NT2/D1 (cell line): ENCODE results near the gene MRPS5.

Source experiments
- DNase-seq: peaks from one replicate; pipeline ENCODE4 v3.0.0-alpha.2; 2011; ENCODE audit warnings: low read depth, low spot score
- H3K27me3 ChIP-seq: 2 replicates; pipeline ENCODE4 v1.6.0; 2011; ENCODE audit warnings: mild to moderate bottlenecking; ENCODE audit not compliant: insufficient read length, insufficient read depth
- H3K36me3 ChIP-seq: 2 replicates; pipeline ENCODE4 v1.6.1; 2011; ENCODE audit warnings: mild to moderate bottlenecking, low read length, mixed read lengths; ENCODE audit not compliant: insufficient read depth, insufficient read length
- H3K4me1 ChIP-seq: 2 replicates; pipeline ENCODE4 v1.5.1; 2011; ENCODE audit not compliant: insufficient read depth, insufficient read length
- H3K4me3 ChIP-seq: 2 replicates; pipeline ENCODE4 v1.5.1; 2011; ENCODE audit warnings: low read depth; ENCODE audit not compliant: insufficient read length
- H3K9ac ChIP-seq: 2 replicates; pipeline ENCODE4 v1.6.0; 2011; ENCODE audit warnings: low read depth; ENCODE audit not compliant: insufficient read length
- H3K9me3 ChIP-seq: 2 replicates; pipeline ENCODE4 v1.5.1; 2011; ENCODE audit warnings: mild to moderate bottlenecking, low read length; ENCODE audit not compliant: insufficient read depth
- SUZ12 ChIP-seq: IDR thresholded peaks from 2 replicates; pipeline ENCODE4 v1.6.1; 2011; ENCODE audit not compliant: insufficient read length, insufficient read depth; ENCODE audit errors: extremely low read depth
- YY1 ChIP-seq: IDR thresholded peaks from 2 replicates; pipeline ENCODE4 v1.6.1; 2011; ENCODE audit not compliant: insufficient read length, insufficient read depth
- ZNF274 ChIP-seq: IDR thresholded peaks from 2 replicates; pipeline ENCODE4 v1.6.1; 2011; ENCODE audit warnings: mild to moderate bottlenecking, low read depth, low read length

The MRPS5 gene

DNA sequence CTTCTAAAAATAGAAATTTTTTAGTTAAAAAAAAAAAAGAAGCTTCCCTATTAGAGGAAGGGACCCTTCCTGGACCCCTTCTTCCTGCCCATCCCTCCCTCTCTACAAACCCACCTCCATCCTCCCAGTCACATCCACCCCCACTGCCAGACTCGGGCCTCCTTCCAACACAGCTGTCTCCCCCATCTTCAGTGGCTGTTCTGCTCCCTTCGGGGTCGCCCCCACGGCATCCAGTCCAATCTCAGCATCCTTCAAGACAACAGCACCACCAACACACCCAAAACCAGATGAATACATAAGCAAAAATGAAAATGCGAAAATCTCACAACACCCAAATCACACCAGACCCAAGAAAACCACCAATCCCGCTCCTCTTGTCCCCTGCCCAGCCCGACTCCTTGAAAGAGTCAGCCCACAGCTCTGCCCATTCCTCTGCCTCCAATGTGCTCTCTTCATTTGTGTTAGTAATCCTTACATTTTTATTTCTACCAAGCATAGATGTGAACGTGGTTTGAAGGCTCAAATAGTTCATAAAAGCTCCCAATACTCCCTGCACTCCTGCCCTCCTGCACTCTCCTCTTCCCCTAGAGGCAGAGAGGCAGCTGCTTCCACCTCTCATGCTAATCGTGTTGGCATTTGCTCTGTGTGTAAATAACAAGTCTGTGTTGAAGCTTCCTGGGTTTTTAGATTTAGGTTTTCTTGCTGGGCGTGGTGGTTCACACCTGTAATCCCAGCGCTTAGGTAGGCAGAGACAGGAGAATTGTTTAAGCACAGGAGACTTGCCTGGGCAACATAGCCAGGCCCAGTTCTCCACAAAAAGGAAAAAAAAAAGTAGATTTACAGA, 59.1 kb downstream of the MRPS5 start:
- Histone ChIP-seq H3K4me1 (peaks cover 6% of the 10 kb centered on the region), H3K36me3 (no peaks in the 10 kb centered on the region), H3K9ac (no peak overlapping the region), H3K4me3 (no peak overlapping the region), H3K27me3 (no peaks in the 10 kb centered on the region), H3K9me3 (no peaks in the 10 kb centered on the region)
- peak; percentile 30 for DNase-seq
- no peak for TF ChIP-seq YY1
- no peak for TF ChIP-seq SUZ12
- TF ChIP-seq ZNF274 = no peak

DNA sequence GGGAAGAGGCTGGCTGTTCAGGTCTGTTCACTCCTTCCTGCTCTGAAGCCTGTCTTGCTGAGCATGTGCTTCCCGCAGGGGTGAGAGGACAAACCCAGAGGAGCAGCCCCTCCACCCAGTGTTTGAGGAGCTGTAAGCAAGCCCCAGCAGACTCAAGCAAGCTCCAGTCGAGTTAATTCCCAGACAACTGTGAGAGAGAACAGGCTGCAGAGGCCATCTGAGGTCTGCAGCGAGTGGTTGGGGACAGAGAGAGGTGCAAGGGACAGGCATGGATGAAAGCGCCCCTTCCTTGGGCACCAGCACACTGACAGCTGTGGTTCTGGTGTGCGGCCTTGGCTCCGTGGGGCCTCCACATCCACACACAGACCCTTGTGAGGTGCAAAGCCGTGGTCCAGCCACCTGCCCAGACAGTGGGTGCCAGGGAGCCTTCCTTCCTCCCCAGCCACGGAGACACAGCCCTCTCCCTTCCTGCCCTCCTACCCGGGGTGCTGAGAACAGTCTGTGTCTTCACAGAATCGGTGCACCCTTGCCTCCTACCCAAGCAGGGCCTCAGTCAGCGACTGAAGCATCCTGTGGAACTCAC, 59.9 kb downstream of the MRPS5 start:
- DNase-seq = no peak
- Histone ChIP-seq H3K36me3 (no peaks in the 10 kb centered on the region), H3K4me1 (peaks cover 8% of the 10 kb centered on the region), H3K9ac (no peak overlapping the region), H3K27me3 (no peaks in the 10 kb centered on the region), H3K4me3 (no peak overlapping the region), H3K9me3 (no peaks in the 10 kb centered on the region)
- no peak for TF ChIP-seq YY1
- no peak for TF ChIP-seq SUZ12
- no peak for TF ChIP-seq ZNF274

DNA sequence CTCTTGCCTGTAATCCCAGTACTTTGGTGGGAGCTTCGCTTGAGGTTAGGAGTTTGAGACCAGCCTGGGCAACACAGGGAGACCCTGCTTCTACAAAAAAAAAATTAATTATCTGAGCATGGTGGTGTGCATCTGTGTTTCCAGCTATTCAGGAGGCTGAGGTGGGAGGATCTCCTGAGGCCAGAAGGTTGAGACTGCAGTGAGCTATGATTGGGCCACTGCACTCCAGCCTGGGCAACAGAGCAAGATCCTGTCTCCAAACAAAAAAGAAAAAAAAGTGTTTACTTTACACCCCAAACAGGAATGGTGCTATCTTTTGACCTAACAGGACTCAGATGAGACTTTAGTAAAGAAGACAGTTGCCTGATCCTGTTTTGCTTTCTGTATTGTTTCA, 60.5 kb downstream of the MRPS5 start:
- Histone ChIP-seq H3K36me3 (no peaks in the 10 kb centered on the region), H3K4me1 (peaks cover 10% of the 10 kb centered on the region), H3K27me3 (no peaks in the 10 kb centered on the region), H3K4me3 (no peak overlapping the region), H3K9ac (no peak overlapping the region), H3K9me3 (no peaks in the 10 kb centered on the region)
- DNase-seq = no peak
- TF ChIP-seq YY1 = no peak
- TF ChIP-seq SUZ12 = no peak

DNA sequence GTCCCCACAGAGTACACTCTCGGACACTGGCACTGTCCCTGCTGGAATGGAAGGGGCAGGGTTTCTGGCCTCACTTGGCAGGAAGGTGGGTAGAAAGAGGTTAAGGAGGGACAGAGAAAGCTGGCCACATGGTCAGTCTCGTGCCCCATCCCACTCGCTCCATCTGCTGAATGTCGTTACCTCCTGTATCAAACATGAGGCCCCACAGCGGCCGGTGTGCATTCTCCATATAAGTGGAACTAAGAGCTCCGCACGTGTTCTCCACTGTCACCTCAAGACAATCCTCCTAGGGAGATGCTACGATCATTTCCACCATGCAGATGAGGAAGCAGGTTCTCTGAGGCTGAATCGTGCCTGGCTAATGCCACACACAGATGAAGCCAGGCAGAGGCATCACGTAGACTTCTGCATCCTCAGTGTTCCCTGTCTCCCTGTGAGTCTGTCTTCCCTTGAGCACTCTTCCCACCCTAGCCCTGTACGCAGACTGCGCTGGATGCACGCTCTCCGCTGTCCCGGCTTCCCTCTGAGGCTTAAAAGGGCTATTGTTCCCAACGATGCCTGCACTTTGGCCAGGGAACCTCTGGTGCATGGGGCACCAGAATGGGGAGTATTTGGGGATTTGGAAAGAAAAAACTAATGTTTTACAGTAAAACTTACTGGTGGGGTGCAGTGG, 61.0 kb downstream of the MRPS5 start:
- Histone ChIP-seq H3K9me3 (no peaks in the 10 kb centered on the region), H3K4me3 (no peak overlapping the region), H3K36me3 (no peaks in the 10 kb centered on the region), H3K27me3 (peaks cover 3% of the 10 kb centered on the region), H3K4me1 (peaks cover 10% of the 10 kb centered on the region), H3K9ac (no peak overlapping the region)
- DNase-seq = no peak
- TF ChIP-seq YY1 (no peak), SUZ12 (no peak), ZNF274 (no peak)

DNA sequence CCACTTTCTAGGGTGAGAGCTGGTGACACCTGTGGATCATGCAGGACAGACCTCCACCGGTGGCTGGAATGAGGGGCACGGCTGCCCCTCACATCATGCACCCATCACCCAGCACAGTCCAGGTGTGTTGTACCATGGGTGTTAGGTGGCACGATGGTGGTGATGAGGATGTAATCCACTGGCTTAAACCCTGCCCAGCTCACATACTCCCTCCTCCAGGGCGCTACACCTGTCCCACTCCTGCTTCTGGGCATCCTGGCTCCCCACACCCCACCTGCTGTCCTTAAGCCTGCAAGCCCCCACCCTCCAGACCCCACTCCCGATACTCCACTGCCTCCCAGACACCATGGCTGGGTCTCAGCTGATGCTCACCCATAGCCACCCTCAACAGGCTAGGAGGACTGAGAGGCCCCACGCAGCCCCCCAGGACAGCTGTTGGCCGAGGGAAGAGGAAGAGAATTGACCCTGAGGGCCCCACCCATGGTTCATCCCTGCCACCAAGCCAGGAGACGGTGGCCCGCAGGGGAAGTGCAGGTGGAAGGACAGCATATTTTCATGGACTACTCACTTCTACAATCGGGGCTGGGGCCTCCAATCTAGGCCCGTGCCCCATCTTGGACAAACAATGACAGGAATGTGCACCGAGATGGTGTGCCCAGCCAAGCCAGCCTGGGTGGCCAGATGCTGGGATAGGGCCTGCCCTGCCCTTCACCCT, 61.8 kb downstream of the MRPS5 start:
- Histone ChIP-seq H3K36me3 (no peaks in the 10 kb centered on the region), H3K9me3 (no peaks in the 10 kb centered on the region), H3K4me1 (peaks cover 10% of the 10 kb centered on the region), H3K9ac (no peak overlapping the region), H3K27me3 (peaks cover 3% of the 10 kb centered on the region), H3K4me3 (no peak overlapping the region)
- no peak for DNase-seq
- no peak for TF ChIP-seq ZNF274
- TF ChIP-seq SUZ12 = no peak
- no peak for TF ChIP-seq YY1

DNA sequence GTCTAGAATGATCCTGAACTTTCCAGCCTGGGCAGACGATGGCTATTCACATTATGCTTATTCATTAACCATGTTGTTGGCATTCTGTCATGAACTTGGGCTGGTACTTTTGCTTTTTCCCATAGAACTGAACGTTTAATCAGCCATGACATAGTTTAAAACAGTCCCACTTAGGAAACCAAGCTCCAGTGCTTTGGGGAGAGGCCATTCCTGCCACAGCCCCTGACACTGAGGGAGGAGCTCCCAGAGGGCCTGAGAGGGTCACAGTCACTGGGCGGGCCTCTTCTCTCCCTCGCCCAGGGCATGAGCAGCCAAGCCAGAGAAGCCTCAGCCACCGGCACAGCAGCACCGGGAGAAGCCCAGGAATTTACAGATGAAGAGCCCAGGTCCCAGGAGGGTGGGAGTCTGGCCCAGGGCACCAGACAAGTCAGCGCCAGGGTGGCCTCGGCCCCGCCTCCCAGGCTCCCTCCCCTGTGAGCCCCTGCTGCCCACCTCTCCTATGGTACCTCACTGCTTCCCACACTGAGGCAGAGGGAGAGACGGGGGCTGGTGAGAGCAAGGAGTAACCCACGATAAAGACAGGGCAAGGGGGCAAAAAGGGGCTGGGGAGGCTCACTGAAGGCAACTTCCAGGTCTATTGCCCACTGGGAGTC, 62.5 kb downstream of the MRPS5 start:
- Histone ChIP-seq H3K9me3 (no peaks in the 10 kb centered on the region), H3K4me1 (peaks cover 10% of the 10 kb centered on the region), H3K9ac (no peak overlapping the region), H3K27me3 (peaks cover 3% of the 10 kb centered on the region), H3K4me3 (no peak overlapping the region), H3K36me3 (no peaks in the 10 kb centered on the region)
- no peak for DNase-seq
- no peak for TF ChIP-seq SUZ12
- TF ChIP-seq ZNF274 = no peak
- TF ChIP-seq YY1 = no peak
